SK-N-SH treated with all-trans-retinoic acid at 6 μM for 48 hours (cell line): Measurements from ENCODE around the gene SGSM1.

ENCODE experiments used
- BACH2 ChIP-seq: fragments of 250-450 bp; sonication (Bioruptor Pico); IDR thresholded peaks from 2 replicates; pipeline ENCODE4 v1.9.0; 2021; ENCODE audit warnings: mild to moderate bottlenecking, borderline replicate concordance
- CSDC2 ChIP-seq: fragments of 250-450 bp; sonication (Bioruptor Pico); IDR thresholded peaks from 2 replicates; pipeline ENCODE4 v1.5.0; 2020; ENCODE audit warnings: mild to moderate bottlenecking, moderate library complexity
- ESRRG ChIP-seq: fragments of 250-450 bp; sonication (Bioruptor Pico); IDR thresholded peaks from 2 replicates; pipeline ENCODE4 v1.6.1; 2021; ENCODE audit warnings: mild to moderate bottlenecking
- PATZ1 ChIP-seq: fragments of 250-450 bp; sonication (Bioruptor Pico); IDR thresholded peaks from 2 replicates; pipeline ENCODE4 v1.8.0; 2020; ENCODE audit warnings: mild to moderate bottlenecking, moderate library complexity, borderline replicate concordance
- RARB ChIP-seq: fragments of 250-450 bp; sonication (Bioruptor Pico); IDR thresholded peaks from 2 replicates; pipeline ENCODE4 v1.8.0; 2021; ENCODE audit warnings: mild to moderate bottlenecking, moderate library complexity
- SNAI2 ChIP-seq: fragments of 250-450 bp; sonication (Bioruptor Pico); IDR thresholded peaks from 2 replicates; pipeline ENCODE4 v1.5.0; 2020; ENCODE audit warnings: mild to moderate bottlenecking, moderate library complexity
- TOX ChIP-seq: fragments of 250-450 bp; sonication (Bioruptor Pico); IDR thresholded peaks from 2 replicates; pipeline ENCODE4 v1.8.0; 2021; ENCODE audit warnings: mild to moderate bottlenecking, moderate library complexity, borderline replicate concordance
- TSHZ2 ChIP-seq: fragments of 250-450 bp; sonication (Bioruptor Pico); IDR thresholded peaks from 2 replicates; pipeline ENCODE4 v1.5.0; 2020; ENCODE audit warnings: mild to moderate bottlenecking, moderate library complexity
- ZFP3 ChIP-seq: fragments of 250-450 bp; sonication (Bioruptor Pico); IDR thresholded peaks from 2 replicates; pipeline ENCODE4 v1.5.0; 2020; ENCODE audit warnings: mild to moderate bottlenecking, moderate library complexity
- ZNF565 ChIP-seq: fragments of 450-650 bp; formaldehyde crosslinking; conservative IDR thresholded peaks from 2 replicates; pipeline ENCODE4 v1.5.0; 2020; ENCODE audit warnings: low read depth, mild to moderate bottlenecking, moderate library complexity
- ZNF70 ChIP-seq: fragments of 450-650 bp; formaldehyde crosslinking; IDR thresholded peaks from 2 replicates; pipeline ENCODE4 v1.5.0; 2020; ENCODE audit warnings: mild to moderate bottlenecking, moderate library complexity
- TF ChIP-seq, protein P1 (sequence below): fragments of 250-450 bp; sonication (Bioruptor Pico); IDR thresholded peaks from 2 replicates; pipeline ENCODE4 v1.5.1; 2020; ENCODE audit warnings: low read depth, mild to moderate bottlenecking, moderate library complexity

- TF ChIP-seq, protein P1, sequence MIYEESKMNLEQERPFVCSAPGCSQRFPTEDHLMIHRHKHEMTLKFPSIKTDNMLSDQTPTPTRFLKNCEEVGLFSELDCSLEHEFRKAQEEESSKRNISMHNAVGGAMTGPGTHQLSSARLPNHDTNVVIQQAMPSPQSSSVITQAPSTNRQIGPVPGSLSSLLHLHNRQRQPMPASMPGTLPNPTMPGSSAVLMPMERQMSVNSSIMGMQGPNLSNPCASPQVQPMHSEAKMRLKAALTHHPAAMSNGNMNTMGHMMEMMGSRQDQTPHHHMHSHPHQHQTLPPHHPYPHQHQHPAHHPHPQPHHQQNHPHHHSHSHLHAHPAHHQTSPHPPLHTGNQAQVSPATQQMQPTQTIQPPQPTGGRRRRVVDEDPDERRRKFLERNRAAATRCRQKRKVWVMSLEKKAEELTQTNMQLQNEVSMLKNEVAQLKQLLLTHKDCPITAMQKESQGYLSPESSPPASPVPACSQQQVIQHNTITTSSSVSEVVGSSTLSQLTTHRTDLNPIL (CRISPR knock-in tag), result no peak
- no peak for TF ChIP-seq ZFP3 (CRISPR knock-in tag)
- TF ChIP-seq BACH2 (CRISPR knock-in tag), result no peak
- TF ChIP-seq RARB, result no peak
- TF ChIP-seq SNAI2 (CRISPR knock-in tag), result no peak
- no peak for TF ChIP-seq TOX
- TF ChIP-seq ZNF565 (CRISPR knock-in tag), result no peak
- TF ChIP-seq ESRRG (CRISPR knock-in tag), result no peak
- no peak for TF ChIP-seq PATZ1 (CRISPR knock-in tag)
- TF ChIP-seq TSHZ2 (CRISPR knock-in tag), result no peak
- TF ChIP-seq ZNF70, result no peak
- no peak for TF ChIP-seq CSDC2 (CRISPR knock-in tag)
Measured at GRCh38 chr22:24962835-24963234, 156.8 kb downstream of the SGSM1 start.
